ENCODE measurements around the gene FBXO48.

GRCh38 chr2:68466361-68466777 lies 725 bp downstream of the FBXO48 start:
- TF ChIP-seq, protein P1, sequence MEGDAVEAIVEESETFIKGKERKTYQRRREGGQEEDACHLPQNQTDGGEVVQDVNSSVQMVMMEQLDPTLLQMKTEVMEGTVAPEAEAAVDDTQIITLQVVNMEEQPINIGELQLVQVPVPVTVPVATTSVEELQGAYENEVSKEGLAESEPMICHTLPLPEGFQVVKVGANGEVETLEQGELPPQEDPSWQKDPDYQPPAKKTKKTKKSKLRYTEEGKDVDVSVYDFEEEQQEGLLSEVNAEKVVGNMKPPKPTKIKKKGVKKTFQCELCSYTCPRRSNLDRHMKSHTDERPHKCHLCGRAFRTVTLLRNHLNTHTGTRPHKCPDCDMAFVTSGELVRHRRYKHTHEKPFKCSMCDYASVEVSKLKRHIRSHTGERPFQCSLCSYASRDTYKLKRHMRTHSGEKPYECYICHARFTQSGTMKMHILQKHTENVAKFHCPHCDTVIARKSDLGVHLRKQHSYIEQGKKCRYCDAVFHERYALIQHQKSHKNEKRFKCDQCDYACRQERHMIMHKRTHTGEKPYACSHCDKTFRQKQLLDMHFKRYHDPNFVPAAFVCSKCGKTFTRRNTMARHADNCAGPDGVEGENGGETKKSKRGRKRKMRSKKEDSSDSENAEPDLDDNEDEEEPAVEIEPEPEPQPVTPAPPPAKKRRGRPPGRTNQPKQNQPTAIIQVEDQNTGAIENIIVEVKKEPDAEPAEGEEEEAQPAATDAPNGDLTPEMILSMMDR (conservative IDR thresholded peaks at IDR 0.05), result no peak; the same call in 1 of the 2 replicates
- no peak for TF ChIP-seq ZFX (IDR thresholded peaks at IDR 0.05)

All from C4-2B (cell line).